Ovary (tissue), 3 donors: Measurements from ENCODE around the gene CCRL2.

Source experiments
- POLR2A ChIP-seq: fragments of 450-650 bp; IDR thresholded peaks from one replicate; pipeline ENCODE4 v1.6.1; 2017; ENCODE audit warnings: antibody characterized with exemption, mild to moderate bottlenecking, moderate library complexity
- TF ChIP-seq, protein P1 (sequence below), 3 donors: fragments of 450-650 bp in 2 of 3; fragments of 200-600 bp in 1 of 3; IDR thresholded peaks; one replicate each; pipeline versions ENCODE4 v1.5.1 to v1.8.0; 2016 to 2022; ENCODE audit warnings: antibody characterized with exemption in 3 of 3, mild to moderate bottlenecking in 1 of 3
- donor health status: DM: no; HTN: no; CAD: no.

DNA sequence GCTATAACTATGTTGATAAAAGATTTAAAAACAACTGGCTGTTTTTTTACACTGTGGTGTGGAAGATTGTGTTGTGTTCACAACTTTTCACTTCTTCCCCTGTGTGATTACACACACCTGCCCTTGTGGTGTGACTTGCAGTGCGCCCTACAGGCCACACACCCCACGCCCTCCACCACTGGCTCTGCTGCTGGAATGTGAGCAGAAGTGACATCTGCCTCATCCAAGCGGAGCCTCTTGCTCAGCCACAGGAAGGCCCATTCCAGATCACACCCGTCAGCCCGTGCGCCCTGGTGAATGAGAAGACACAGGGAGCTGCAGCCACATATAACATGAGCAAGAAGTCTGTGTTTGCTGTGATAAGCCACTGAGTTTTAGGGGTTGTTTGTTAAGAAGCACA, 46.2 kb upstream of the CCRL2 start:
- no peak for TF ChIP-seq POLR2A
- TF ChIP-seq, protein P1, sequence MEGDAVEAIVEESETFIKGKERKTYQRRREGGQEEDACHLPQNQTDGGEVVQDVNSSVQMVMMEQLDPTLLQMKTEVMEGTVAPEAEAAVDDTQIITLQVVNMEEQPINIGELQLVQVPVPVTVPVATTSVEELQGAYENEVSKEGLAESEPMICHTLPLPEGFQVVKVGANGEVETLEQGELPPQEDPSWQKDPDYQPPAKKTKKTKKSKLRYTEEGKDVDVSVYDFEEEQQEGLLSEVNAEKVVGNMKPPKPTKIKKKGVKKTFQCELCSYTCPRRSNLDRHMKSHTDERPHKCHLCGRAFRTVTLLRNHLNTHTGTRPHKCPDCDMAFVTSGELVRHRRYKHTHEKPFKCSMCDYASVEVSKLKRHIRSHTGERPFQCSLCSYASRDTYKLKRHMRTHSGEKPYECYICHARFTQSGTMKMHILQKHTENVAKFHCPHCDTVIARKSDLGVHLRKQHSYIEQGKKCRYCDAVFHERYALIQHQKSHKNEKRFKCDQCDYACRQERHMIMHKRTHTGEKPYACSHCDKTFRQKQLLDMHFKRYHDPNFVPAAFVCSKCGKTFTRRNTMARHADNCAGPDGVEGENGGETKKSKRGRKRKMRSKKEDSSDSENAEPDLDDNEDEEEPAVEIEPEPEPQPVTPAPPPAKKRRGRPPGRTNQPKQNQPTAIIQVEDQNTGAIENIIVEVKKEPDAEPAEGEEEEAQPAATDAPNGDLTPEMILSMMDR (IDR thresholded peaks at IDR 0.05) = no peak
